ENCODE results near the gene LRRIQ4. TPM values are rescaled to one million over a fixed set of nuclear protein-coding genes. Genes with fewer than 3 reads are reported as not detected.

Gene LRRIQ4
- total RNA-seq, 1 donor from 2014 or later: 0.38 TPM

DNA sequence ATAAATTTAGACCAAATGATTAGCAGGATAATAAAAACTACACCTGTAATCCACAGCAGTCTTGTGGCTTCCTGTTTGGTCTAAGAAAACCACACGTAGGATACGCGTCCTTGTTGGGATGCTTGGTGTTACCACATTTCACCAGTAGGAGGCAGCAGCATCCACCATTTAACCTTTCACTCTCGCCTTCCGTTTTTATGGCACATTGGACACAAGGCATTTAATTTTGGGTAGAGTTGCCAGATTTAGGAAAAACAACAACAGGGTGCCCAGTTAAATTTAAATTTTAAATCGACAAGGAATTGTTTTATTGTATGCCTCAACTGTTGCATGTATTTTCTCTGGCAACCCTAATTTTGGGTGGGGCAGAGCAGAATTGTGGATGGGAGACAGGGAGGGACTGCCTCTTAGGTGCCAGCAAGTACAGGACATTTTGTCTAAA lies 50.8 kb downstream of the LRRIQ4 start:
- H3K27me3 Mint-ChIP-seq (ENCODE audit: unreplicated experiment): peaks cover 6% of the 10 kb centered on the region
- no peaks in the 10 kb centered on the region for H3K9me3 Mint-ChIP-seq (ENCODE audit: unreplicated experiment)
- TF ChIP-seq, protein P1, sequence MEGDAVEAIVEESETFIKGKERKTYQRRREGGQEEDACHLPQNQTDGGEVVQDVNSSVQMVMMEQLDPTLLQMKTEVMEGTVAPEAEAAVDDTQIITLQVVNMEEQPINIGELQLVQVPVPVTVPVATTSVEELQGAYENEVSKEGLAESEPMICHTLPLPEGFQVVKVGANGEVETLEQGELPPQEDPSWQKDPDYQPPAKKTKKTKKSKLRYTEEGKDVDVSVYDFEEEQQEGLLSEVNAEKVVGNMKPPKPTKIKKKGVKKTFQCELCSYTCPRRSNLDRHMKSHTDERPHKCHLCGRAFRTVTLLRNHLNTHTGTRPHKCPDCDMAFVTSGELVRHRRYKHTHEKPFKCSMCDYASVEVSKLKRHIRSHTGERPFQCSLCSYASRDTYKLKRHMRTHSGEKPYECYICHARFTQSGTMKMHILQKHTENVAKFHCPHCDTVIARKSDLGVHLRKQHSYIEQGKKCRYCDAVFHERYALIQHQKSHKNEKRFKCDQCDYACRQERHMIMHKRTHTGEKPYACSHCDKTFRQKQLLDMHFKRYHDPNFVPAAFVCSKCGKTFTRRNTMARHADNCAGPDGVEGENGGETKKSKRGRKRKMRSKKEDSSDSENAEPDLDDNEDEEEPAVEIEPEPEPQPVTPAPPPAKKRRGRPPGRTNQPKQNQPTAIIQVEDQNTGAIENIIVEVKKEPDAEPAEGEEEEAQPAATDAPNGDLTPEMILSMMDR (IDR thresholded peaks at IDR 0.05; ENCODE audit: unreplicated experiment): peak; percentile 91
- H3K36me3 Mint-ChIP-seq (ENCODE audit: low read depth, unreplicated experiment): no peaks in the 10 kb centered on the region
- no peak overlapping the region for H3K4me3 Mint-ChIP-seq (ENCODE audit: unreplicated experiment)
- H3K4me1 Mint-ChIP-seq (ENCODE audit: unreplicated experiment): peaks cover 6% of the 10 kb centered on the region
- peak; percentile 77 for DNase-seq (ENCODE audit: low spot score)
- no peak overlapping the region for H3K27ac Mint-ChIP-seq (ENCODE audit: unreplicated experiment)

GRCh38 chr3:169864270-169864669 lies 51.6 kb downstream of the LRRIQ4 start:
- Mint-ChIP-seq H3K27ac (ENCODE audit: unreplicated experiment) (peak overlapping the region; percentile 19), H3K4me1 (ENCODE audit: unreplicated experiment) (peaks cover 6% of the 10 kb centered on the region), H3K4me3 (ENCODE audit: unreplicated experiment) (no peak overlapping the region), H3K36me3 (ENCODE audit: low read depth, unreplicated experiment) (no peaks in the 10 kb centered on the region), H3K9me3 (ENCODE audit: unreplicated experiment) (no peaks in the 10 kb centered on the region), H3K27me3 (ENCODE audit: unreplicated experiment) (peaks cover 6% of the 10 kb centered on the region)
- DNase-seq (ENCODE audit: low spot score): no peak
- TF ChIP-seq, protein P1 (IDR thresholded peaks at IDR 0.05; ENCODE audit: unreplicated experiment): no peak

DNA sequence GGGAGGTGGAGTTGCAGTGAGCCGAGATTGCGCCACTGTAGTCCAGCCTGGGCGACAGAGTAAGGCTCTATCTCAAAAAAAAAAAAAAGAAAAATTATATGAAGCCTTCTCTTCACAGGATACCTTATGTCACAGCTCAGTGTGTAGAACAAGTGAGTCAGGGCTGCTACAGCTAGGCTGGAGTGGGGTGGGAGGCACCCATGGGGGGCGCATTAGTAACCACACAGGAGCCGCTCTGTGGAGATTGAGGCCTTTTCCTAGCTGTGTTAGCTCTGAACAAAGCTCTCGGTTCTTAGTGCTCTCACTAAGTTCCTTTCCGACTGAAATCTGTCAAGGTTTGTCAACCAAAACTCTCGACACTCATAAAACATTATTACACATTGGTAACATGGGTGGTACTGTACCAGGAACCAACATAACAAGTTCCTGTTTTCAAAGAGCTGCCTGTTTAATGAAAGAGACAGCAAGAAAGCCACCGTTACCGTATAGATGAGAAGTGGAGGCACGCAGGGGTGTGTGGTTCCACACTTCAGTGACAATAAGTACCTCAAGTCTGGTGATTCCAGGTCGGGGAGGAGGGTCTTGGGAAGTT lies 52.6 kb downstream of the LRRIQ4 start:
- Mint-ChIP-seq H3K27me3 (ENCODE audit: unreplicated experiment) (peaks cover 6% of the 10 kb centered on the region), H3K4me3 (ENCODE audit: unreplicated experiment) (no peak overlapping the region), H3K27ac (ENCODE audit: unreplicated experiment) (no peak overlapping the region), H3K36me3 (ENCODE audit: low read depth, unreplicated experiment) (no peaks in the 10 kb centered on the region), H3K9me3 (ENCODE audit: unreplicated experiment) (no peaks in the 10 kb centered on the region), H3K4me1 (ENCODE audit: unreplicated experiment) (peaks cover 11% of the 10 kb centered on the region)
- DNase-seq (ENCODE audit: low spot score): no peak
- TF ChIP-seq, protein P1 (IDR thresholded peaks at IDR 0.05; ENCODE audit: unreplicated experiment): no peak

GRCh38 chr3:169867584-169868210 lies 55.0 kb downstream of the LRRIQ4 start:
- TF ChIP-seq, protein P1 (IDR thresholded peaks at IDR 0.05; ENCODE audit: unreplicated experiment): no peak
- no peak for DNase-seq (ENCODE audit: low spot score)
- H3K9me3 Mint-ChIP-seq (ENCODE audit: unreplicated experiment): no peaks in the 10 kb centered on the region
- no peak overlapping the region for H3K27ac Mint-ChIP-seq (ENCODE audit: unreplicated experiment)
- peaks cover 22% of the 10 kb centered on the region for H3K4me1 Mint-ChIP-seq (ENCODE audit: unreplicated experiment)
- H3K27me3 Mint-ChIP-seq (ENCODE audit: unreplicated experiment): peaks cover 6% of the 10 kb centered on the region
- H3K4me3 Mint-ChIP-seq (ENCODE audit: unreplicated experiment): no peak overlapping the region
- H3K36me3 Mint-ChIP-seq (ENCODE audit: low read depth, unreplicated experiment): no peaks in the 10 kb centered on the region

- TF ChIP-seq, protein P1 (IDR thresholded peaks at IDR 0.05; ENCODE audit: unreplicated experiment): no peak
- Mint-ChIP-seq H3K27me3 (ENCODE audit: unreplicated experiment) (peaks cover 6% of the 10 kb centered on the region), H3K9me3 (ENCODE audit: unreplicated experiment) (no peaks in the 10 kb centered on the region), H3K36me3 (ENCODE audit: low read depth, unreplicated experiment) (no peaks in the 10 kb centered on the region), H3K27ac (ENCODE audit: unreplicated experiment) (no peak overlapping the region), H3K4me1 (ENCODE audit: unreplicated experiment) (peaks cover 22% of the 10 kb centered on the region), H3K4me3 (ENCODE audit: unreplicated experiment) (no peak overlapping the region)
- DNase-seq (ENCODE audit: low spot score): no peak
These were observed 55.7 kb downstream of the LRRIQ4 start for GRCh38 chr3:169868369-169868768.

All from endothelial cell (in vitro differentiated cells).